SH-SY5Y (cell line): ENCODE data around the gene ILF2.

ENCODE experiments used
- GATA2 ChIP-seq: IDR thresholded peaks from 2 replicates; pipeline ENCODE4 v1.6.1; 2011; ENCODE audit warnings: mild to moderate bottlenecking, low read depth, low read length
- GATA3 ChIP-seq: IDR thresholded peaks from 2 replicates; pipeline ENCODE4 v1.6.1; 2011; ENCODE audit warnings: low read depth, mild to moderate bottlenecking, low read length, moderate library complexity

ILF2 gene

DNA sequence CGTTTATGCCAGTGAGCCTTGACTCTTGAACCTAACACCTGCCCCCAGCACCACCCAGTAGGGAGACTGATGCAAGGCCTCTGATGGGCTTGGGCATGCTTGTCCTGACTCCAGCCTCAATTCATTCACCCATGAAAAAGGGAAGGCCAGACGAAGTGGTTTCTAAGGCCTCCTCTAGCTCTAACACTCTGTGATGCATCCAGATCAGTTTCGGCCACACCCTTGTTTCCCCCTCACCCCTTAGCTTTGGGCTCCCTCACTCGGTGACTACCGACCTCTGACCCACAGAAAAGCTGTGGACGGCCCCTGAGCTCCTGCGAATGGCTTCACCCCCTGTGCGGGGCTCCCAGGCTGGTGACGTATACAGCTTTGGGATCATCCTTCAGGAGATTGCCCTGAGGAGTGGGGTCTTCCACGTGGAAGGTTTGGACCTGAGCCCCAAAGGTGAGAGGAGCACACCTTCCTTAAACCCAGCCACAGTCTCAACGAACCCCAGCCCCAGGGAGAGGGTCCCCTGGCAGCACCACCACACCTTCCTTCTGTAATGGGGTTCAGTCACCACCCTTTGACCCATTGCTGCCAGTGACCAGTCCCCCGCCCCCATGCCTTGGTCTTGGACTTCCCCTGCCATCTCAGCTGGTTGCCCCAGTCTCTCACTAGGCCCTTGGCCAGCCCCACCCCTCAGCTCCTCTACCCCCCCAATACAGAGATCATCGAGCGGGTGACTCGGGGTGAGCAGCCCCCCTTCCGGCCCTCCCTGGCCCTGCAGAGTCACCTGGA, 16.7 kb upstream of the ILF2 start:
- no peak for TF ChIP-seq GATA2

DNA sequence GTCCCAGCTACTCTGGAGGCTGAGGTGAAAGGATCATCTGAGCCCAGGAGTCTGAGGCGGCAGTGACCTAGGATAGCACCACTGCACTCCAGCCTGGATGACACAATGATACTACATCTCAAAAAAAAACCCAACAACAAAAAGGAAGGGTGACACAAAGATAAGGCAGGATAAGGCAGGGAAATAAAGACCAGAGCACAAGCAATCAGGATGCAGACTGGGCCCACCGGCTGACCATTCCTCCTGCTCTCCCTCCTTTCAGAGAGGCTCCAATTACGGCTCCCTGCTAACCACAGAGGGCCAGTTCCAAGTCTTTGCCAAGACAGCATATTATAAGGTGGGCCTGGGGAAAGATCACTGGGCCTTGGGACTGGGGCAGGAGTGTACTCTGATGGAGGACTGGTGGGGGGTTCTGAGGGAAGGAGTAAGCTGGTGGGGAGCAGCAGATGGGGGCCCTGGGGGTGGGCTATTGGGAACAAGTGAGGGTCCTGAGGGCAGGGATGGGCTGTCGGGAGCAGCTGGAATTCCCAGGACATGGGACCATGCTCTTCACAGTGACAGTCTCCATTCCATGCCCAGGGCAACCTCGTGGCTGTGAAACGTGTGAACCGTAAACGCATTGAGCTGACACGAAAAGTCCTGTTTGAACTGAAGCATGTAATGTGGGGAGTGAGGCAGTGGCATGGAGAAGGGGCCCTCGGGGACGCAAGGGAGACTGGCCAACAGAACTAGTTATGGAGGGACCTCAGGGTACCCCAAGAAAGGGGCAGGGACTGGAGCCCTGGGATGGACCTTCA, 14.9 kb upstream of the ILF2 start:
- TF ChIP-seq GATA3 = no peak
- no peak for TF ChIP-seq GATA2

- TF ChIP-seq GATA2 (no peak), GATA3 (no peak)
These were observed 14.1 kb upstream of the ILF2 start for GRCh38 chr1:153684892-153685291.

GRCh38 chr1:153683854-153684253, 13.1 kb upstream of the ILF2 start:
- TF ChIP-seq GATA2 (no peak), GATA3 (no peak)

- TF ChIP-seq GATA2 = no peak
- no peak for TF ChIP-seq GATA3
These were observed 11.9 kb upstream of the ILF2 start for GRCh38 chr1:153682730-153683129.

GRCh38 chr1:153680120-153680403, 9.3 kb upstream of the ILF2 start:
- TF ChIP-seq GATA2 (no peak), GATA3 (no peak)

DNA sequence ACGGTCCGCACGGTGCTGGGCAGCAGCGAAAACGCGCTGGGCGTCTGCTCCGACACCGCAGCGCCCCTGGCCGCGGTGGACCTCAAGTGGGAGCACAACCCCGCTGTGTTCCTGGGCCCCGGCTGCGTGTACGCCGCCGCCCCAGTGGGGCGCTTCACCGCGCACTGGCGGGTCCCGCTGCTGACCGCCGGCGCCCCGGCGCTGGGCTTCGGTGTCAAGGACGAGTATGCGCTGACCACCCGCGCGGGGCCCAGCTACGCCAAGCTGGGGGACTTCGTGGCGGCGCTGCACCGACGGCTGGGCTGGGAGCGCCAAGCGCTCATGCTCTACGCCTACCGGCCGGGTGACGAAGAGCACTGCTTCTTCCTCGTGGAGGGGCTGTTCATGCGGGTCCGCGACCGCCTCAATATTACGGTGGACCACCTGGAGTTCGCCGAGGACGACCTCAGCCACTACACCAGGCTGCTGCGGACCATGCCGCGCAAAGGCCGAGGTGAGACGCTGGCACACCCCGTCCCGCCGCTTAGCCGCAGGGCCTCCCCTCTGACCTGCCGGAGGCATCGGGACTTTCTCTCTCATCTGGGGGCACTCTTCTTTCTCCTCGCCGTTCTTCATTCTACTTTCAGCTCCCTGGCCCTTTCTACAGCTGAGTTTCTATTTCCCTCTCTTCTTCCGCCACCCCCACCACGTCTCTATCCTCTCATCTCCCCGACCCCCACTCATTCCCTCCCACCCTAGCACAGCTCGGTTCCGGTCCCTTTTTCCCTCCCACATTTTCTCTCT, 8.7 kb upstream of the ILF2 start:
- TF ChIP-seq GATA3 (no peak), GATA2 (no peak)

DNA sequence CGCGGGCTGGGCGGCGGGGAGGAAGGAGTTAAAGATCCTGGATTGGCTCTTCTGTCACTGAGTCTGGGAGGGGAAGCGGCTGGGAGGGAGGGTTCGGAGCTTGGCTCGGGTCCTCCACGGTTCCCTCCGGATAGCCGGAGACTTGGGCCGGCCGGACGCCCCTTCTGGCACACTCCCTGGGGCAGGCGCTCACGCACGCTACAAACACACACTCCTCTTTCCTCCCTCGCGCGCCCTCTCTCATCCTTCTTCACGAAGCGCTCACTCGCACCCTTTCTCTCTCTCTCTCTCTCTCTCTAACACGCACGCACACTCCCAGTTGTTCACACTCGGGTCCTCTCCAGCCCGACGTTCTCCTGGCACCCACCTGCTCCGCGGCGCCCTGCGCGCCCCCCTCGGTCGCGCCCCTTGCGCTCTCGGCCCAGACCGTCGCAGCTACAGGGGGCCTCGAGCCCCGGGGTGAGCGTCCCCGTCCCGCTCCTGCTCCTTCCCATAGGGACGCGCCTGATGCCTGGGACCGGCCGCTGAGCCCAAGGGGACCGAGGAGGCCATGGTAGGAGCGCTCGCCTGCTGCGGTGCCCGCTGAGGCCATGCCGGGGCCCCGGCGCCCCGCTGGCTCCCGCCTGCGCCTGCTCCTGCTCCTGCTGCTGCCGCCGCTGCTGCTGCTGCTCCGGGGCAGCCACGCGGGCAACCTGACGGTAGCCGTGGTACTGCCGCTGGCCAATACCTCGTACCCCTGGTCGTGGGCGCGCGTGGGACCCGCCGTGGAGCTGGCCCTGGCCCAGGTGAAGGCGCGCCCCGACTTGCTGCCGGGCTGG, 7.9 kb upstream of the ILF2 start, which contains the start of gene NPR1:
NPR1 (plus strand) TSS at position 170 of the 818 bp plus-strand sequence; CDS start at position 591, 421 bp downstream.
- TF ChIP-seq GATA3 (no peak), GATA2 (no peak)

DNA sequence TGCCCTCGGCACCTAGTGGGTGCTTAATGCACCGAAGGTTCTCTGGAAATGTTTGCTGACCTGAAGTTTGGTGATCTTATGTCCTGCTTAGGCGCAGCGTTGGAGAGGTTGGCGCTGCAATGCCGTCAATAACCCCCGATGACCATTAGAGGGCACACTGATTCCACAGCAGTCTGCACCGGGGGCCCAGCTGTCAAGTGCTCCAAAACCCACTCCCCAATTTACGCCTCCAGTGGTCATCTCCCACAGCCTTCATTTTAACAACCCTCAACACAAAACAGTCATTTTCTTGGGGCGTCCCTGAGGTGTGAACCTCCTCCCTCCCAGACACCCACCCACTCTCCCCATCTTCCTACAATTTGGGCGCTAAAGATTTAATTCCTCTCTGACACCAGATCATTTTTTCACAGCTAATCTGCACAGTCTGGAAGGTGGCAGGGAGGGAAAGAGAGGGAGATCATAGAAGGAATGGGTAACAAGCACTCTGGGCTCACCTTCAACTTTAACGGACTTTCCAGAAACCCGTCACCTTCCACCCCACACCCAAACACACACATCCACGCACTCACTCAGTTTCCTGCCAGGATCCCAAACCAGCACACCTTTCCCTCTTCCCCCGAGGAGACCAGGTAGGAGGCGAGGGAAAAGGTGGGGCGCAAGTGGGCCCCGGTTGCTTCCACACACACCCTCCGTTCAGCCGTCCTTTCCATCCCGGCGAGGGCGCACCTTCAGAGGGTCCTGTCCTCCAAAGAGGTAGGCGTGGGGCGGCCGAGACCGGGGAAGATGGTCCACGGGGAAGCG, 7.1 kb upstream of the ILF2 start:
- no peak for TF ChIP-seq GATA2
- no peak for TF ChIP-seq GATA3

GRCh38 chr1:153673511-153673910, 2.7 kb upstream of the ILF2 start:
- TF ChIP-seq GATA2 (no peak), GATA3 (no peak)

DNA sequence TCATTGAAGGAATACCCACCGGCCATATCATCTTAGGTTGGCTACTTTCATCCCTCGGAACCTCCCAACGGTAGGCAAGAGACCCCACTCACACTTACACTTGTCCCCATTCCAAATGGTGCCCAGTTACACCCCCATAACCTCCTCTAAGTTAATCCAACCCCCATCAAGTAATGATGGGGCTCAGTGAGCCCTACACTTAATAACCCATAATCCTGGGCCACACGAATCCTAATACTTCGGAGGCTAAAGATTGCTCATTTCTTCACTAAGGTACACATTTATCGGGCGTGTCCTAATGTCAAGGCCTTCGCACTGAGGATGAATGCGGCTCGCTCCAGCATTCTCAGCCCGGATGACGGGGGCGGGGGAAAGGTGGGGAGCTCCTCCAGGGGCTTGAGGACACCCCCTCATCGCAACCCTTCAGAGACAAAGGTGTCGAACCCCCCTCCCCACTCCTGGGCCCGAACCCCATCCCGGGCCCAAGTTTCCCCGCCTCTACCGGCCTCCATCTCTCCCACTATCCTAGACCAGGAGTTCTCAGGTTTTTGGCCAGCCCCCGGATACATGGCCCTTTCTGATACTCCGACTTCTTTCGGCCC, 435 bp downstream of the ILF2 start:
- TF ChIP-seq GATA2 (no peak), GATA3 (no peak)

DNA sequence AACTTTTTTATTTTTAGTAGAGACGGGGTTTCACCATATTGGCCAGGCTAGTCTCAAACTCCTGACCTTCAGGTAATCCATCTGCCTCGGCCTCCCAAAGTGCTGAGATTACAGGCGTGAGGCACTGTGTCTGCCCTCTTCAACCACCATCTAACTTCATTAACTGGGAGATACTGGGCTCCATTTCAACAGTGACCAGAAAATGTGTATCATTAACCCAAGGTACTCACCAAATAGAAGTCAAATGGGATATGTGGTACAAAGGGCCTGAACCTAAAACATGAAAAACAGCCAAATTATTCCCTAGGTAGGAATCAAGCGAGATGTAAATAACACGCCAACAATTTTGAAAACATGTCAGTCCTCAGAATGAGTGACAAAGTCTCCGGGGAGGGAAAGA, 1.2 kb downstream of the ILF2 start:
- TF ChIP-seq GATA2 (no peak), GATA3 (no peak)

GRCh38 chr1:153667439-153667838, 3.4 kb downstream of the ILF2 start:
- no peak for TF ChIP-seq GATA3
- no peak for TF ChIP-seq GATA2
